GM12873 (cell line): ENCODE data around the gene PPP1CB.

ENCODE experiments used
- TF ChIP-seq, protein P1 (sequence below): IDR thresholded peaks from 2 replicates; pipeline ENCODE4 v1.5.1; 2012; ENCODE audit warnings: low read depth, mild to moderate bottlenecking, moderate library complexity, low read length, control low read depth; ENCODE audit not compliant: insufficient read depth; ENCODE audit errors: missing control alignments

The PPP1CB gene

DNA sequence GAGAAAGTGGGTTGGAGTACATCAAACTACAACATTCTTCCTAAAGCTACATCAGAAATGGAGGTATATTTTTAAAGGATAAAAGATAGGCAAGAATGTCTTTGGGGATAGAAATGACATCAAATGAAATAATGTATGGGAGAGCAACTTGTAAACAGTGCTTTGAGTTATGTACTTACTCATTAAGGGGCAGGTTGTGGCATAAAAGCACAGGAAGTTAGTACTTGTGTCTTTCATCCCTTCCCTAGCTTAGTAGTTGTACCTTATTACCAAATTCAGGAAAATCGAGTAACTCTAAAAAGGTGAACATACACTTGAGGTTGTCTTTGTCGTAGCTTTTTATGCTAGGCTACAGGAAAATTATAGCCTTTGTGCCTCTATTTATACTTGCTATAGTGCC, 28.9 kb downstream of the PPP1CB start:
- TF ChIP-seq, protein P1, sequence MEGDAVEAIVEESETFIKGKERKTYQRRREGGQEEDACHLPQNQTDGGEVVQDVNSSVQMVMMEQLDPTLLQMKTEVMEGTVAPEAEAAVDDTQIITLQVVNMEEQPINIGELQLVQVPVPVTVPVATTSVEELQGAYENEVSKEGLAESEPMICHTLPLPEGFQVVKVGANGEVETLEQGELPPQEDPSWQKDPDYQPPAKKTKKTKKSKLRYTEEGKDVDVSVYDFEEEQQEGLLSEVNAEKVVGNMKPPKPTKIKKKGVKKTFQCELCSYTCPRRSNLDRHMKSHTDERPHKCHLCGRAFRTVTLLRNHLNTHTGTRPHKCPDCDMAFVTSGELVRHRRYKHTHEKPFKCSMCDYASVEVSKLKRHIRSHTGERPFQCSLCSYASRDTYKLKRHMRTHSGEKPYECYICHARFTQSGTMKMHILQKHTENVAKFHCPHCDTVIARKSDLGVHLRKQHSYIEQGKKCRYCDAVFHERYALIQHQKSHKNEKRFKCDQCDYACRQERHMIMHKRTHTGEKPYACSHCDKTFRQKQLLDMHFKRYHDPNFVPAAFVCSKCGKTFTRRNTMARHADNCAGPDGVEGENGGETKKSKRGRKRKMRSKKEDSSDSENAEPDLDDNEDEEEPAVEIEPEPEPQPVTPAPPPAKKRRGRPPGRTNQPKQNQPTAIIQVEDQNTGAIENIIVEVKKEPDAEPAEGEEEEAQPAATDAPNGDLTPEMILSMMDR = no peak

DNA sequence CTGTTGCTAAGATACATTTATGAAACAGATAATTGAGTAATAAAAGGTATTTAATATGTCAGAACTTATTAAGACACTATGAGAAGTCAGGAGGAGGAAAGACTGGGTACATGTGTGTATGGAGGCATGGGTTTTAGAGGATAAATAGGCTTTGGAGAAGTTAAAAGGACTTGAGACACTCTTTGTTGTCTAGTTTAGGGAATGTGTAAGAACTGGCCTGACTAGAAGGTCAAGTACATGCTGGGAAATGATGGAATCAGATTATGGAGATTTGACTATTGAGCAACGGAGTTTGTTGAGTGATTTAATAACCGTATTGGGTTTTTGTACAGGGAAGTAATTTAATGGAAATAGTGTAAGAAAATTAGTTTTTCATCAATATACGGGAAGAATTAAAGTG, 30.8 kb downstream of the PPP1CB start:
- TF ChIP-seq, protein P1 = no peak

DNA sequence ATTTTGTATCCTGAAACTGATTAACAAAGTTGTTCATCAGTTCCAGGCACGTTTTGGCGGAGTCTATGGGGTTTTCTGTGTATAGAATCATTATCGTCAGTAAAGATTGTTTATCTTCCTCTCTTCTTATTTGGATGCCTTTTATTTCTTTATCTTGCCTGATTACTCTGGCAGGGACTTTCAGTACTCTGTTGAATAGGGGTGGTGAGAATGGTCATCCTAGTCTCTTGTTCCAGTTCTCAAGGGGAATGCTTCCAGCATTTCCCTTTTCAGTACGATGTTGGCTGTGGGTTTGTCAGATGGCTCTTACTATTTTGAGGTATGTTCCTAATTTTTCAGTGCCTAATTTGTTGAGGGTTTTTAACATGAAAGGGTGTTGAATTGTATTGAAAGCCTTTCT, 45.0 kb downstream of the PPP1CB start:
- TF ChIP-seq, protein P1 = no peak

DNA sequence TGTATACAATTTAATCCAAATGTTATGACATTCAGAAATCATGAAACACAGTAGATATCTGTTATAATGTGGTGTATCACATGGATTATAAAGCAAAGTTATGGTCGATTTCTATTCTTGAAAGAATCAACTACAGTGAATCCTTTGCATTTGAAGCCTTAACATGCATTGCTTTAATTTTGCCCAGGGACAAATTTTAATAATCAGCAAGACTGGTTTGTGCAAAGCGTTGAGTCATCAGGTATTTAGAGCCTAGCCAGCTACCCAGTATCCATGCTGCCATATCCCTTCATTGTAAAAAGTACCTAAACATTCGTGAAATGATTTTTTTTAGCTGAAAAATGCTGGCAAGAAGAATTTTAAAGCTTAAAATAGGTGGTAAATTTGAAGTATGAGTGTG, 50.1 kb downstream of the PPP1CB start:
- TF ChIP-seq, protein P1 = no peak

DNA sequence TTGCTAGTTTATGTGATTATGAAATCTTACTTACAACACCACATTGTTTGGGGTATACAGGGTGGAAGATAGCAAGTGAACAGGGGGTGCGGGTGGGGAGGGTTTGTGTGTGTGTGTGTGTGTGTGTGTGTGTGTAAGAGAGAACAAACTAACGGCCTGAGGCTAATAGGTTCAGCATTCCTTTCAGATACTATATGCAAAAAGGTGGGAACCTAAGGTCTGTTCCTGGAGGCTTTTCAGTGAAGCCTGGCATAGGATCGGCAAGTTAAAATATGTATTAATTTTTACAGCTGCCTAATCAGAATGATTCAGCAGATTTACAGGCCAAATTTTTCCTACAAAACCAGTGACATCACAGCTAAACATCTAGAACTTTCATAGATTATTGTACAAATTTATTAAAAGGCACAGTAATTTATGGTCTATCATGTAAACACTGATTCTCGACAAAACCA, 51.4 kb downstream of the PPP1CB start:
- TF ChIP-seq, protein P1 = no peak

DNA sequence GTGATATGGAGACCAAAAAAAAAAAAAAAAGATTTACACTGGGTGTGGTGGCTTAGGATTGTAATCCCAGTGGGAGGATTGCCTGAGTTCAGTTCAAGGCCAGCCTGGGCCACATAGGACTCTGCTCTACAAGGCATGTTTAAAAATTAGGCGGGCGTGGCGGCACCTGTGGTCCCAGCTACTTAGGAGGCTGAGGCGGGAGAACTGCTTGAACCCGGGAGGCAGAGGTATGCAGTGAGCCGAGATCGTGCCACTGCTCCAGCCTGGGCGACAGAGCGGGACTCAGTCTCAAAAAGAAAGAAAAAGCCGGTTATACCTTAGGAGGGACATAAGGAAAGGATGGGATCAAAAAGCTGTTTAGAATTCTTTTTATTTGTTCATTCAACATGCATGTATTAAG, 58.3 kb downstream of the PPP1CB start:
- TF ChIP-seq, protein P1 = no peak

DNA sequence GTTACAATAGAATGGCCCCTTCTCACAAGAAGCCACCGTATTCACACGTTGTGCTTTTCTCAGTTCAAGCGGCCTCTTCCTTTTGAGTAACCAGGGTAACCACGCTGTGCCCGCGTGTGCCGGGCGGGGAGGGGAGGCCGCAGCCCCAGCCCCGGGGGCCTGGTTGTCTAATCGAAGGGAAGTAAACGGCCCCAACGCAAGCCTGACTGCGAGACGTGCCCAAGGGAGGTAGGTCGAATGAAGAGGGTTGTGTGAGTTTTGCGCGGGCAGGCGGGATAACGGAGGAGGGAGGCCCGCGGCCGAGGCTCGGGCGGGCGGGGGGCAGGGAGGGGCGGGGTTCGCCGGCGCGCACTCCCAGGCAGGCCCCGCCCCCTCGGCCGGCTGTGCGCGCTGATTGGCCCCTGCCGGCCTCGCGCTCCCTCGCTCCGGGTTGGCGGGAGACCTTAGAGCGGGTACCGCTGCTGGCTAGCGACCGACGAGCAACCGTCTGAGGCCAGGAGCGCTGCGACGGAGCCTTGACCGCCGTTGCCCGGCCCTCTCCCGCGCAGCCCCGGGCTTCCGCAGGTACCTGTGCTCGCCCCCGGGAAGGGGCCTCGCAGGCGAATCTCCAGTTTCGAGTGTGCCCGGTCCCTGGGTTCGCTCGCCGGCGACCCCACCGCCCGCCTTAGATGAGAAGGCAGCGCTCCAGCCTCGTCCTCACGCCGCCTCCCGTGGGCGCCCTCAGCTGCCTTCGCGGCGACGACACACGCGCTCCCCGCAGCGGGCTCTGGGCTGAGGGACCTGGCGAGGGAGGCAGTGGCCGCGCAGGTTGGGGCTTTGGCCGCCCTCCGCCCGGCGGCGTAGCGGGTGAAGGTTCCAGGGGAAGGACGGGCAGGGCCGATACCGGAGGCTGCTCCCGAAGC, 59.0 kb downstream of the PPP1CB start, which contains the start of gene SPDYA:
TSS of gene SPDYA (plus strand) at position 451 of the 902 bp plus-strand sequence. CDS start 5,181 bp downstream, outside the sequence.
- TF ChIP-seq, protein P1 = no peak
